ENCODE data around the gene GSTCD.
"Not testable (repeated sequence)": the region's sequence is repeated elsewhere in the genome, so short reads cannot be mapped to it uniquely, and the experiment has no call there.

GSTCD gene, protein sequence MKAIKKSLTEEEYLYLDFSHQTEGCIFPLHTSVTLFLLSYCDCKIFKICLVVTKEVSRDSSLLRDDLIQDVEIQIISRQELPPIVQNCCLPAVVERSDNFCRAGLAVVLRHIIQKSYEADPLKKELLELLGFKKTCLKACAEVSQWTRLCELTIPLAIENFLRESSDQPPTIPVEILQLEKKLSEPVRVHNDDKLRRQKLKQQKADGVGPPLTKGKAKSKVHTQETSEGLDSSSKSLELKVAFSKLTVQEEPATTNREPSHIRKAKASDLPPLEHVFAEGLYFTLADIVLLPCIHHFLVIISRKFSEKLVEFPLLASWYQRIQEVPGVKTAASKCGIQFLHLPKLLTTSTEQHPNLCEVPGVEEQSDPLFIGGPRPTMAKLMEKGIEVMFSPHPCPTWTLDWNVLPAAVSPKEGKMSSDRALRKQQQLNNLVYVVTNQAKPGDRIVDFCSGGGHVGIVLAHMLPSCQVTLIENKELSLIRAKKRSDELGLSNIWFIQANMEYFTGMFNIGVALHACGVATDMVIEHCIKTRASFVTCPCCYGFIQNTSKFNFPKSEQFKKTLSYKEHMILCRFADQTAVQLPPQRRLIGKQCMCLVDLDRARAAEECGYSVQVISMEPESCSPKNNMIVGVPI

DNA sequence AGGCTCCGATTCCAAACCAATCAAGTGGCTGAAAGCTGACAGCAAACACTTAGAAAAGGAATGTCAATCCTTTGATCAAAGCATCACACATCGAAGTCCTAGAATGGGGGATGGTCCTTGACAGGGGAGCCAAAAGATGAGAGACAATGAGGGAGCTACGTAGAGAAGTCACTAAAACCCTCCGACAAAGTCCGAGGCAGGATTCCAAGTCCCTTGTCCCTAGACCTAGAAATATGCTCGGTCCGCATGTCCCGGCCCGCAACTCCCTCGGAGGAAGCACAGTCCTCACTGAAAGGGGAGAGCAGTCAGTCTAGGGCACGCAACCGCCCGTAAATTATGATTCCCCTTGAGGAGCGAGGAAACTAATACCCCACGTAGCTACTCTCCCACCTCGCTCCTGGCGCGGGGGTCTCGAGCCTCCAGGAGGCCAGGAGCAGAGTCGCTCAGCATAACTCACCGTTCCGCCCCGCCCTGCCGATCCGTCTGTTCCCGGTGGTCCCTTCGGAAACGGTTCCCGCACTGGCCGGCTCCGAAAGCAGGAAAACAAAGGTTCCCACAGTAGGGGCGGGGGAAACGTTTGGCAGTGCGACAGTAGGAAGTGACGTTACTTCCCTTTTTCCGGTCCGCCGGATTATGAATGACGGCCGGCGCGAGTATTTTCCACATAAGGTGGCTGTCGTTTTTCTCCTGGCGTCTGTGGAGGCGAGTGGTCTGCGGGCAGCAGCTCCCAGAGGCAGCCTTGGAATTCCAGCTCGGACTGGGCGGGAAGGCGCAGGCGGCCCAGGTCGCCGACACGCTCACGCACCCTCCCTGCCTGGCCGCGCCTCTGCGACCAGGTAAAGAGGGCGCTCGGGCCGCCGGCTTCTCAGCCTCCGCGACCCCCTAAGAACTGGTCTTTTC, at the start of gene GSTCD, which contains the start of gene INTS12:
GSTCD (plus strand) TSS at position 604 of the 900 bp plus-strand sequence. CDS start 8,830 bp downstream, outside the sequence.
INTS12 (minus strand) TSS at position 509 of the 900 bp plus-strand sequence. CDS start 8,684 bp downstream, outside the sequence.
- DNase-seq: peak; percentile 16

GRCh38 chr4:105659190-105659589, 49.4 kb upstream of the GSTCD start:
- DNase-seq: no peak

DNA sequence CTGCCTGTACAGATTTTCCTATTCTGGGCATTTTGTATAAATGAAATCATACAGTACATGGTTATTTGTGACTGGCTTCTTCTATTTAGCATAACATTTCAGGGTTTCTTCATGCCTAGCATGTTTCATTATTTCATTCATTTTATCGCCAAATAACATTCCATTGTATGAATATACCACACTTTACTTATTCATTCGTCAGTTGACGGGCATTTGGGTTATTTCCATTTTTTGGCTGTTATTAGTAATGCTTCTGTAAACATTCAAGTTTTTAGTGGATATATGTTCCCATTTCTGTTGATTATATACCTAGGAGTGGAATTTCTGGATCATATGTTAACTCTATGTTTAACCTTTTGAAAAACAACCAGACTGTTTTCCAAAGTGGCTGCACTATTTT, 47.6 kb upstream of the GSTCD start:
- DNase-seq: no peak

GRCh38 chr4:105662935-105663675, 45.5 kb upstream of the GSTCD start:
- no peak for DNase-seq

DNA sequence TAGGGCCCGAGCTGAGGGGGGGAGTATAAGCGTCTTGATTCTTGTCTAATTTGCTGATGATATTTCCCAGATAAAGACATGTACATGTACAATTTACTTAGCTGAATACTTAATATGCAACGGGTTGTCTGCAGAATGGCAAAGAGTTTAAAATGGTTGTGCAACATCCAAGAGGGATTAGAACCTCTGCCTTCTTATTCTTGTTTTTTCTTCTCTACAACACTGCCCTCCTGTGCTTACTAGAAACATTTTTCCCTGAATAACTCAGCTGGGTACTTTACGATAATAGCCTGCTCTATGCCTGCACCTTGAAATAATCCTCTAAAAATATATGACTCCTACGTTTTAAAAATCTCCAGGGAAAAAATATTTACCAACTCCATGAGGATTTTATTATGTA, 41.9 kb upstream of the GSTCD start:
- DNase-seq: no peak

DNA sequence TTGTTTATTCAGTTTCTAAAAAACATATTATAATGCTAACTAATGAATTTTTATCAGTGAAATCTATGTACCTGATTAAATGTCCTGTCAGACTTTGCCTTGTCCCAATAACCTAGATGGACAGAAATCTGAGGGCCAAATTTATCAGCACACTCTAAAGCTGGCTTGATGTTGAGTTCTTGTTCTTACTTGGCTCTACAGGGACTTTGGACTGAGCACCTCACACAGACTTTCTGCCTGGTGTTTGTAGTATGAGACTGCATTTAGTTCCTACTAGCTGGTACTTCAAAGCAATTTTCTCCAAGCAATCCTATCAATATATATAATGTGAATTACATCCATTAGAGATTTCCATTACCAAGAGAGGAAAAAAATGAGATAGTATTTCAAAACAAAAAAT, 37.9 kb upstream of the GSTCD start:
- DNase-seq: no peak

DNA sequence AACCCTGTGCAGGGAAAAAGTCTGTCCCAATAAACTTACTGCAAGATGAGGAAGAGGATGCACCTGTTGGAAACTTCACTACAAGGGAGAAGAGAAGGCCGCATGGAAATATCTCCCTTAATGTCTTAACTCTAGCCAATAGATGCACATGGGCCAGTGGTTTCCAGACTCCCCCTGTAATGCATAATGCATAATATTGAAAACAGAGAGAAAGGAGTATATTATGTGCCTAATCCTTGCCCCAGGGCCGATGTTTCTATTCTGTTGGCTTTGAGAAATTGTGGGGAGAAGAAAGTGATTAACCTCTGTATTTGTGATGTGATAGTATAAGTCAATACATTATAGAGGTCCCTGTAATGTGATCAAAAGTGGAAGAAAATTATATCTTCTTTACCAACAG, 37.3 kb upstream of the GSTCD start:
- no peak for DNase-seq

GRCh38 chr4:105674011-105674410, 34.6 kb upstream of the GSTCD start:
- DNase-seq: no peak

DNA sequence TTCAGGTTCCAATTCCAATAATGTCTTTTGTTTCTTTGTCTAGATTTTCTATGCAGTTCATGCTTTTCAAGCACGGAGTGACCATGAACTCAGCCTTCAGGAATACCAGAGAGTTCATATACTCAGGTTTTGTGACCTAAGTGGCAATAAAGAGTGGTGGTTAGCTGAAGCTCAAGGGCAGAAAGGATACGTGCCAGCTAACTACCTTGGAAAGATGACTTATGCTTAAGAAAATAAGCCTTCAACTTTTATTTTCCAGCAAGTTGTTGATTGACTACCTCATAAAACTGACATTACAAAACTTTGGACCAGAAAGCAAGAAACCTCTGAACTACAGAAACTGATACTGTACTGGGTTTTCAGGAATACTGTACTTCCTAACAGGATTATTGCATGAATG, 30.9 kb upstream of the GSTCD start:
- no peak for DNase-seq

DNA sequence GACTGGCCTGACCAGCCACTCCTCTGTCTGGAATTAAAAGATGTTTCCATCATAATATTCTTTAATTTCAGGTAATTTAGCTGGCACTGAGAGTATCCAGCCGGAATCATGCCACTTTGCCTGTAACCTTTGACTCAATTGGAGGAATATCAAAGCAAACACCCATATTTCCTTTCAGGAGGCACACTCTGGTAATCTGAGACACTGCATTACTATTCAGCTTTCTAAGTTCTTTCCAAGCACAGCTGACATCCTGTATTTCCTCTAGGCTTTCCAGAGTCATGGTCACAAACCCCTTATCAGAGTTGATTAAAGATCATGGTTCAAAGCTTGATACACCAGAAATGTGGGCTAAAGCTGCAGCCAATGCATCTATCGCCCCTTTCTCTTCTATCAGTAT, 29.4 kb upstream of the GSTCD start:
- DNase-seq: no peak

GRCh38 chr4:105683038-105683437, 25.5 kb upstream of the GSTCD start:
- DNase-seq: no peak

DNA sequence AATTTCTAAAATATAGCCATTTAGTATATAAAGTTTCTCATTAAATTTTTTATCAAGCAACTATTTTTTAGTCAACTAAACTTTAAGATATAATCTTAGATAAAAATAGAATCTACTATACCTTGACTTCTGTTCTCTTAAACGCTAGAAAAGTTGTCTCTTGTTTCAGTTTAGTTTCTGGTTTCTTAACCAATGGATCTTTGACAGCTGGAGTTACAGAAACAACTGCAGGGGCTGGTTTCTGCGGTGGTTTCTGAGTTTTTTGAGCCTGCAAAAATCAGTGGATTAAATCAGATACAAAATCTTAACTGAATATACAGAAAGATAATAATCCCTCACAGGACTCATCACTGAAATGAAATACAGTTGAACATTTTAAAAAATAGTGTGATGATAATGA, 22.0 kb upstream of the GSTCD start:
- DNase-seq: no peak

DNA sequence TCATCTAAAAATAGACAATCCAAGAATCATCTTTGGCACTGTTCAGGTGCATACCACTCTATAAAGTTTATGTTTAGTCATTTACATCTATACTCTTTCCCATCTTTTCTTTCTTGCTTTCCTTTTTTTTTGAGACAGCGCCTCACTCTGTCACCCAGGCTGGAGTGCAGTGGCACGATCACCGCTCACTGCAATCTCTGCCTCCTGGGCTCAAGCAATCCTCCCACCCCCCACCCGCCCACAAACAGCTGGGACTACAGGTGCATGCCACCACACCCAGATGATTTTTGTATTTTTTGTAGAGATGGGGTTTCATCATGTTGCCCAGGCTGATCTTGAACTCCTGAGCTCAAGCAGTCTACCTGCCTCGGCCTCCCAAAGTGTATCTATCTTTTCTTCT, 13.8 kb upstream of the GSTCD start:
- DNase-seq: not testable (repeated sequence)

DNA sequence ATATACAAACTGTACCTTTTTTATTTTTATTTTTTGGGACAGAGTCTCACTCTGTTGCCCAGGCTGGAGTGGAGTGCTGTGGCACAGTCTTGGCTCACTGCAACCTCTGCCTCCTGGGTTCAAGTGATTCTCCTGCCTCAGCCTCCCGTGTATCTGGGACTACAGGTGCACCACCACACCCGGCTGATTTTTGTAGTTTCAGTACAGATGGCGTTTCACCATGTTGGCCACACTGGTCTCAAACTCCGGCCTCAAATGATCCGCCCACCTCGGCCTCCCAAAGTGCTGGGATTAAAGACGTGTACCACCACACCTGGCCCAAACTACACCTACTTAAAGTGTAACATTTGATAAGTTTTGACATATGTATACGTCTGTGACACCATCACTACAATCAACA, 12.8 kb upstream of the GSTCD start:
- DNase-seq: not testable (repeated sequence)

DNA sequence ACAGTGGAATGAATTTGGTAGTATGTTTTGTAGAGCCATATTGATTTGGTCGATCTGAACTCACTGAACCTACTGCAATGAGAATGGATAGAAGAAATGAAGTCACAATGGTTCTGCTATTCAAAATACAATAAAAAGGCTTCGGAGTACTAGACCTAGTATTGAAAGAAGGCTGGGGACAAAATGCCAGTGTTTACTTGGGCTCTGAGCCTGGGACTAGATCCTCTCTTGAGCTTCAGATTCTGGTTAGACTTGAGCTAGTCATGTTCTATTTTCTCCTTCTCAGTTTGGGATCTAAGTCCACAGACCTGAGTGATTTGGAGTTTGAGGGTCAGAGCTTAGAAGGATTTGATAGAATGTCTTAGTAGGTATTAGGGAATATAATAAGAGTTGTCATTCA, 10.0 kb upstream of the GSTCD start:
- no peak for DNase-seq

GRCh38 chr4:105707782-105708180, 803 bp upstream of the GSTCD start:
- DNase-seq: no peak

- no peak for DNase-seq
Measured at GRCh38 chr4:105709081-105709450, 482 bp downstream of the GSTCD start.

DNA sequence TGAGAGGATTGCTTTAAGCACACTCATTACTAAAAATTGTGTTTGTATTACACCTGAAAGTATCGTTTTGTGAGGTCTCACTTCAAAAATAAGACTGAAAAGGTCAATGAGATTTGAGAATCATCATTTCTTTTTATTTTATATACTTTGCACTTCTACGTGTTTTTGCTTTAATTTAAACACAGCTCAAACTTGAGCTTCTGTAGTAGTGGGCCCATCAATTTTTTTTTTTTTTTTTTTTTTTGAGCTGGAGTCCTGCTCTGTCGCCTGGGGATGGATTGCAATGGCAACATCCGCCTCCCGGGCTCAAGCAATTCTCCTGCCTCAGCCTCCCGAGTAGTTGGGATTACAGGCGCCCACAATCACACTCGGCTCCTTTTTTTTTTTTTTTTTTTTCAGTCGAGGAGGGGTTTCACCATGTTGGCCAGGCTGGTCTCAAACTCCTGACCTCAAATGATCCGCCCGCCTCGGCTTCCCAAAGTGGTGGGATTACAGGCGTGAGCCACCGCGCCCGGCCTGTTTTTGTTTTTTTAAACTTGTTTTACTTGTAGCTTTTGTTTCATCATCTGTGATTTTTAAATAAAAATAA, 1.5 kb downstream of the GSTCD start:
- DNase-seq: no peak

DNA sequence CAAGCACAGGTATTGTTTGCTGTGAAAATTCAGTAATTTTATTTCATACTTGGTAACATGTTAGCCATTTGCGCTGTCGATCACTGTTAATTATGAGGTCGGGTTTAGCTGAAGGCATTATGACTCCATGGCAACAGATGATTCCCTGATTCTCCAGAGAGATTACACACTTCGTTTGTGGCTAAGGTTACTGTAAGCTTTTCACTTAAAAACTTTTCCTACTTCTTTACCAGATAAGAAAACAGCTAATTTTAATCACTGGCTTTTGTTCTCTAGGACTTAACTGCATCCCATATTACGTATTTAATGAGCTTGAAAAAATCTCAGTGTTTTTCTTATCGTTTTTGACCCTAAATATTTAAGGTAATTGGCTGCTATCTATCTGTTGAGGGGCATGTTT, 2.1 kb downstream of the GSTCD start:
- no peak for DNase-seq

- no peak for DNase-seq
Measured at GRCh38 chr4:105712766-105713165, 4.2 kb downstream of the GSTCD start.

GRCh38 chr4:105714071-105714521, 5.5 kb downstream of the GSTCD start:
- DNase-seq: no peak

GRCh38 chr4:105714932-105715331, 6.3 kb downstream of the GSTCD start:
- no peak for DNase-seq
